Thyroid gland (tissue), 4 donors: ENCODE measurements around the gene NME3. TPM values are rescaled to one million over a fixed set of nuclear protein-coding genes. Genes with fewer than 3 reads are reported as not detected.
"Not testable (repeated sequence)": the region's sequence is repeated elsewhere in the genome, so short reads cannot be mapped to it uniquely, and the experiment has no call there.

Source experiments
- DNase-seq, 2 donors: peaks; one replicate each; pipeline ENCODE4 v3.0.0-alpha.2; 2019
- H3K27ac ChIP-seq, 3 donors: fragments of 200-600 bp; sonication (generic); 1 replicate in 2 of 3; 2 replicates in 1 of 3; pipeline ENCODE4 v1.5.1; 2016 to 2019; ENCODE audit warnings: mild to moderate bottlenecking in 1 of 3, moderate library complexity in 1 of 3
- H3K27me3 ChIP-seq: fragments of 200-600 bp; sonication (generic); one replicate; pipeline ENCODE4 v1.5.1; 2019
- H3K36me3 ChIP-seq, 2 donors: fragments of 200-600 bp; sonication (generic); one replicate each; pipeline ENCODE4 v1.5.1; 2016 to 2019
- H3K4me1 ChIP-seq, 2 donors: fragments of 200-600 bp; sonication (generic); one replicate each; pipeline ENCODE4 v1.5.1; 2017 to 2019
- H3K4me3 ChIP-seq, 3 donors: fragments of 200-600 bp; sonication (generic); replicated peaks in 1 of 3; 1 replicate in 2 of 3; 2 replicates in 1 of 3; pipeline ENCODE4 v1.5.1; 2016; ENCODE audit warnings: mild to moderate bottlenecking in 1 of 3
- H3K9me3 ChIP-seq: fragments of 200-600 bp; sonication (generic); one replicate; pipeline ENCODE4 v1.5.1; 2017
- CTCF ChIP-seq, 6 experiments: fragments of 200-600 bp in 3 of 6; fragments of 450-650 bp in 3 of 6; sonication (generic) in 3 of 6; IDR thresholded peaks; one replicate each; pipeline ENCODE4 v1.5.1; 2016 to 2019; ENCODE audit warnings: antibody characterized with exemption in 6 of 6, mild to moderate bottlenecking in 2 of 6, inconsistent platforms in 1 of 6, moderate library complexity in 1 of 6
- POLR2A ChIP-seq, 2 donors: fragments of 450-650 bp; IDR thresholded peaks; one replicate each; pipeline ENCODE4 v1.6.1; 2017; ENCODE audit warnings: antibody characterized with exemption in 2 of 2, mild to moderate bottlenecking in 2 of 2, moderate library complexity in 1 of 2
- WGBS, 2 donors: methylation state at CpG; one replicate each; pipeline ENCODE4 v1.1.5; 2017; 5-methylcytosine and 5-hydroxymethylcytosine counted together
- intact Hi-C: fragments of 100-400 bp; cut with DNase I; formaldehyde crosslinking; loops from one replicate; pipeline ENCODE4 v1.15.1; 2023
- total RNA-seq, 4 donors: library from RNA; depleted of rRNA; stranded (reverse); fragments of >200 nt; gene quantifications; one replicate each; pipeline ENCODE4 v1.2.3, GENCODE V29; 2016

Gene NME3
- total RNA-seq, 4 donors from 2014 or later: 43.7 to 173 (median 103) TPM

GRCh38 chr16:1740781-1741490 lies 30.4 kb downstream of the NME3 start:
- Histone ChIP-seq H3K27ac (no peak overlapping the region), H3K9me3 (no peaks in the 10 kb centered on the region), H3K4me3 (no peak overlapping the region), H3K4me1 (no peaks in the 10 kb centered on the region), H3K27me3 (no peaks in the 10 kb centered on the region), H3K36me3 (peaks cover 13 to 22% of the 10 kb centered on the region in 2 donors)
- TF ChIP-seq POLR2A (IDR thresholded peaks at IDR 0.05): no peak
- TF ChIP-seq CTCF (IDR thresholded peaks at IDR 0.05): no peak
- DNase-seq: no peak
- WGBS, 2 donors: 94 to 98% methylated on average over 15 to 24 of the region's 30 CpGs
- intact Hi-C loops: no loop called here

- H3K36me3 ChIP-seq: peaks cover 13 to 20% of the 10 kb centered on the region in 2 donors
- no peak for DNase-seq
- H3K4me1 ChIP-seq: no peaks in the 10 kb centered on the region
- WGBS, 2 donors: 97 to 98% methylated on average over 33 of the region's 33 CpGs
- no peaks in the 10 kb centered on the region for H3K27me3 ChIP-seq
- no peak for TF ChIP-seq CTCF (IDR thresholded peaks at IDR 0.05)
- no peak for TF ChIP-seq POLR2A (IDR thresholded peaks at IDR 0.05)
- intact Hi-C loops: no loop called here
- H3K9me3 ChIP-seq: no peaks in the 10 kb centered on the region
- no peak overlapping the region for H3K4me3 ChIP-seq
- no peak overlapping the region for H3K27ac ChIP-seq
Observed at GRCh38 chr16:1740234-1740633, 31.1 kb downstream of the NME3 start.

- H3K27me3 ChIP-seq: no peaks in the 10 kb centered on the region
- no peaks in the 10 kb centered on the region for H3K4me1 ChIP-seq
- 97 to 100% methylated on average over 20 to 21 of the region's 22 CpGs for WGBS, 2 donors
- H3K36me3 ChIP-seq: peaks cover 14 to 25% of the 10 kb centered on the region in 2 donors
- no peak overlapping the region for H3K27ac ChIP-seq
- DNase-seq: no peak
- TF ChIP-seq CTCF (IDR thresholded peaks at IDR 0.05): no peak
- TF ChIP-seq POLR2A (IDR thresholded peaks at IDR 0.05): no peak
- no peak overlapping the region for H3K4me3 ChIP-seq
- H3K9me3 ChIP-seq: no peaks in the 10 kb centered on the region
- intact Hi-C loops: no loop called here
Observed at GRCh38 chr16:1734816-1735215, 36.5 kb downstream of the NME3 start.

GRCh38 chr16:1734123-1734522 lies 37.2 kb downstream of the NME3 start:
- WGBS, 2 donors: 97 to 100% methylated on average over 5 to 10 of the region's 22 CpGs
- TF ChIP-seq POLR2A (IDR thresholded peaks at IDR 0.05): no peak
- TF ChIP-seq CTCF (IDR thresholded peaks at IDR 0.05): no peak
- DNase-seq: no peak
- Histone ChIP-seq H3K4me3 (no peak overlapping the region), H3K27ac (no peak overlapping the region), H3K36me3 (peaks cover 20 to 30% of the 10 kb centered on the region in 2 donors), H3K9me3 (no peaks in the 10 kb centered on the region), H3K4me1 (no peaks in the 10 kb centered on the region), H3K27me3 (no peaks in the 10 kb centered on the region)
- intact Hi-C loops: no loop called here

GRCh38 chr16:1732551-1732987 lies 38.8 kb downstream of the NME3 start:
- H3K4me1 ChIP-seq, H3K4me3 ChIP-seq, H3K27ac ChIP-seq, H3K9me3 ChIP-seq, intact Hi-C loops, DNase-seq, H3K27me3 ChIP-seq: not testable (repeated sequence)
- H3K36me3 ChIP-seq: peaks cover 28 to 36% of the 10 kb centered on the region in 2 donors
- 92 to 93% methylated on average over 3 to 21 of the region's 21 CpGs for WGBS, 2 donors
